GM19099 (cell line): Measurements from ENCODE around the gene ZNF770.
A peak's percentile ranks its signal among the peaks of the same experiment; 100 is the strongest.

Experiments
- POLR2A ChIP-seq: IDR thresholded peaks from 3 replicates; pipeline ENCODE4 v1.6.1; 2011; ENCODE audit warnings: low read depth; ENCODE audit not compliant: insufficient read length; ENCODE audit errors: extremely low read depth

Gene ZNF770

GRCh38 chr15:34988027-34988902, at the start of gene ZNF770:
Gene ZNF770 (minus strand): TSS chr15:34988287. CDS start chr15:34983434, 4,853 bp downstream.
- TF ChIP-seq POLR2A = peak; percentile 98

- no peak for TF ChIP-seq POLR2A
These were observed 40.3 kb upstream of the ZNF770 start for GRCh38 chr15:35028235-35028984.

- TF ChIP-seq POLR2A = no peak
These were observed 35.7 kb upstream of the ZNF770 start for GRCh38 chr15:35023804-35024203.

- TF ChIP-seq POLR2A = no peak
These were observed 32.9 kb upstream of the ZNF770 start for GRCh38 chr15:35020974-35021373.

GRCh38 chr15:35019404-35020327, 31.6 kb upstream of the ZNF770 start:
- no peak for TF ChIP-seq POLR2A

- no peak for TF ChIP-seq POLR2A
These were observed 26.2 kb upstream of the ZNF770 start for GRCh38 chr15:35014241-35014640.

GRCh38 chr15:35013370-35013769, 25.3 kb upstream of the ZNF770 start:
- no peak for TF ChIP-seq POLR2A

GRCh38 chr15:35007397-35007796, 19.3 kb upstream of the ZNF770 start:
- no peak for TF ChIP-seq POLR2A

GRCh38 chr15:35005933-35006332, 17.8 kb upstream of the ZNF770 start:
- TF ChIP-seq POLR2A = no peak

GRCh38 chr15:35003928-35004327, 15.8 kb upstream of the ZNF770 start:
- no peak for TF ChIP-seq POLR2A

GRCh38 chr15:35000511-35000910, 12.4 kb upstream of the ZNF770 start:
- no peak for TF ChIP-seq POLR2A

- TF ChIP-seq POLR2A = no peak
These were observed 11.8 kb upstream of the ZNF770 start for GRCh38 chr15:34999906-35000305.

GRCh38 chr15:34994925-34995324, 6.8 kb upstream of the ZNF770 start:
- no peak for TF ChIP-seq POLR2A

GRCh38 chr15:34993877-34994276, 5.8 kb upstream of the ZNF770 start:
- no peak for TF ChIP-seq POLR2A

- no peak for TF ChIP-seq POLR2A
These were observed 5.3 kb upstream of the ZNF770 start for GRCh38 chr15:34993412-34993811.

- no peak for TF ChIP-seq POLR2A
These were observed 469 bp downstream of the ZNF770 start for GRCh38 chr15:34987609-34988026.
